ENCODE data around the gene INKA2.

INKA2 gene

DNA sequence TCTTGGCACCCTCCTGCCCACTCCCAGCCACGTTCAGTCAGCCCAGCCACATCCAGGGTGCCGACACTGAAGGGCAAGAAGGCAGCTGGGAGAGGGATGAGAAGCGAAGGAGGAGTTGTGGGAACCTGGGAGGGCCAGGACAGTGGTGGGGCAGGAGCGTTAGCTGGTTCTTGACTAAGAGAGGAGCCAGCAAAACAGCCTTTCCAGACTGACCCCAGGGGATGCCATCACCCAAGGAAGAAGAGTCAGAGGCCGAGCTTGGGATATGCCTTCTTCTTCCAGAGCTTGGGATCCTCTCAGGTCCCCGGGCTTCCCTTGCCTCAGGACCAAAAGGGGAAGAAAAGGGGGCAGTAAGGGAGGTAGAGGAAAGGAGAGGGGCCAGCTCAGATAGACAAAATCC lies 7.2 kb downstream of the INKA2 start:
- no peak for DNase-seq

GRCh38 chr1:111730706-111731105 lies 8.5 kb downstream of the INKA2 start:
- no peak for DNase-seq

GRCh38 chr1:111729946-111730681 lies 9.1 kb downstream of the INKA2 start:
- DNase-seq = no peak

GRCh38 chr1:111729271-111729921 lies 9.8 kb downstream of the INKA2 start:
- DNase-seq = no peak

DNA sequence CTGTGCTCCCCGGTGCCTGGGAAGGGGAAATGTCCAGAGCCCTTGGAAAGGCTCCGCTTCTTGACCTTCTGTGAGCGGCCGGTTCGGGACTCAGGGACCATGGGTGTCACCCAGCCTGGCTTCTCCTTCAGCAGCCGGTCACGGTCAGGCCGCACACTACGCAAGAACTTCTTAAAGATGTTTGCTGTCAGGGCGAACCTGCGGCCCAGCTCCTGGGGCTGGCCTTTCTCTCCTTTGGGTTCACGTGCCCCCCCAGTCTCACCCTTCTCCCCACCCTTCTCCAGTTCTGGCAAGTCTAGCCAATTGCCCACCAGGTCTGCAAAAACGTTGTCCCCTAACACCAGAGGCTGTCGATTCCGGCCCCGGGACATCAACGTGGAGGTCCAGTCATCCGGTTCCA lies 12.1 kb downstream of the INKA2 start:
- DNase-seq = no peak

- DNase-seq = no peak
These were observed 14.0 kb downstream of the INKA2 start for GRCh38 chr1:111725192-111725591.

- no peak for DNase-seq
These were observed 15.3 kb downstream of the INKA2 start for GRCh38 chr1:111723871-111724270.

GRCh38 chr1:111723091-111723806 lies 15.9 kb downstream of the INKA2 start:
- DNase-seq = no peak

DNA sequence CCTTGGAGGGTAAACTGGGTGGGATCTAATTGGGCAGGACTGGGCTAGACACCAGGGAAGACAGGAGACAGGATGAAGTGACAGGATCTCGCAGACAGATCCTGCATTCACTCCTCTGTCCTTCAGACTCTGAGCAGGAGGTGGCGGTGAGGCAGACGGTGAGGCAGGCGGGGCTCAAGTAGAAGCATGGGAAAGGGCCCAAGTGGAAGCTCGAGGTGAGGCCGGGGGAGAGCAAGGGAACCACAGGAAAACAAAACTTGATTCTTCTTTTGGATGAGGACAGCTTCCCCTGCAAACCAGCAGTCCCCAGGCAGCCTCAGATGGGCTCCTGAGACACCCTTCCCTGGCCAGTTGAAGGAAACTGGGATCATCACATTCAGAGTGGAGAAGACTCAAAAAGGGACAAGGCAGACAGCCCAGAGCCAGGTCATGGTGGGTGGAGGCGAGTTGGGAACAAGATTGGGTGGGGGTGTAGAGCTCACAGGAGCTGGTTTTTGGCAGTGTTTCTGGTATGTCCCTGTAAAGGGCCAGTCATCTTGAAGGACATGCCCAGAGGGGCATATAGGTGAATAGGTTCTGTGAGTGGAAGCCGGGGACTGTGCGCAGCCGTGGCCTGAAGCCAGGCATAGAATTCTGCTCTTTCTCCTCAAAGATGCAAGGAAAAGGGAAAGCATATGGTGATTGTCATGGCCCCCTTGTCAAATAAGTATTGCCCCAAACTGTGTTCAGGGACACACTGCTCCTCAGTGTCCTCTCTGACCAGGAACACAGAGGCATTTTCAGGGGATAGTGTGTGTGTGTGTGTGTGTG lies 18.0 kb downstream of the INKA2 start:
- no peak for DNase-seq

DNA sequence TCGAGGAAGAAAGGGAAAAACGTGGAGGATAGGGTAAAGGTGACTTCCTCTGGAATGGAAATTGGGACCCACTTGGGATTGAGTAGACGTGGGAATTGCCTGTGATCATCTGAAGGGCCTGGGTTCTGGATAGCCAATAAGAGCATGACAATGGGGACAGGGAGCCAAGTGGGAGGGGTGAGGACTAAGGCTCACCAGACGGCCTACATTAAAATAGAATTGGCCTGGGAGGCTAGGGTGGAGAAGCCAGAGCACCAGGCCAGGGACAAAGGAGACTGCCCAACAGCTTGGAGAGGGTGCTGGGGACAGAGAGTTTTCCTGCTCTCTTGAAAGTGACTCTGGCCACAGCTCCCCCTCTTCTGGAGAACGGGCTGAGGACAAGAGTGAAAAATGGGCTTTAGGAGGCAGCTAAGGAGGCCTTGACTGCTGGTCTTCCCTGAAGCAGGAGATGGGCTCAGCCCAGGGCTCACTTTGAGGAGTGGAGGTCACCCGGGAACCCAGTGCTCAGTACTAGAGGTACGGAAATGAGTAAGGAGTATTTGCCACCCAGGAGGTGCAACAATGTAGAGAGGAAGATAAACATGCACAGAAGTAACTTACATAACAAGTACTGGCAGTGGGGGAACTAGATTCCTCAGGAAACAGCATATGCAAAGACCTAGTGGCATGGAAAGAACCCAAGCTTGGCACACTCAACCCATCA lies 18.8 kb downstream of the INKA2 start:
- DNase-seq = no peak

GRCh38 chr1:111719674-111720132 lies 19.5 kb downstream of the INKA2 start:
- DNase-seq = no peak

GRCh38 chr1:111719135-111719534 lies 20.1 kb downstream of the INKA2 start:
- no peak for DNase-seq

DNA sequence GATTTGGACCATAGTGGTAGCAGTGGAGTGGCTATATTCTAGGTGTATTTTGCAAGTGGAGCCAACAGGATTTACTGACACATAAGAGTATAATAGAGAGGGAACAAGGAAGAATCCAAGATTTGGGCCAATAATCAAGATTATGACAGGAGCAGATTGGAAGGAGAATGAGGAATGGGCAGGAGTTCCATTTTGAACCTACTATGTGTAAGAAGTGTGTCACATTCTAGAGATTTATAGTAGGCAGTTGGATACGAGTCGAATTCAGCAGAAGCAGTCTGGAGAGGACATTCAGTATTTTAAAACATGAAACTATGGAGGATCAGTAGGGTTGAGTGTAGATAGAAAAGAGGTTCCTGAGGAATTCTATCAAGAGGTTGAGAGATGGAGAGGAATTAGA lies 21.7 kb downstream of the INKA2 start:
- no peak for DNase-seq

GRCh38 chr1:111716333-111716732 lies 22.9 kb downstream of the INKA2 start:
- DNase-seq = no peak

GRCh38 chr1:111709986-111710385 lies 29.2 kb downstream of the INKA2 start:
- no peak for DNase-seq

DNA sequence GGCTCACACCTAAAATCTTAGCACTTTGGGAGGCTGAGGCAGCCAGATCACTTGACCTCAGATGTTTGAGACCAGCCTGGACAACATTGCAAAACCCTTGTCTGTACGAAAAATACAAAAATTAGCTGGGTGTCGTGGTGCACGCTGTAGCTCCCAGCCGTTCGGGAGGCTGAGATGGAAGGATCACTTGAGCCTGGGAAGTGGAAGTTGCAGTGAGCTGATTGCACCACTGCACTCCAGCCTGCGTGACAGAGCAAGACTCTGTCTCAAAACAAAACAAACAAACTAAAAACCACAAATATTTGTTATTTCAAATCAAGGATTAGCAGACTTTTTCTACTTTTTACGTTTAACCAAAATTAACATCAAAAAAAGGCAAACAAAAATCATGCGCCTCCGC lies 31.3 kb downstream of the INKA2 start:
- DNase-seq = no peak

GRCh38 chr1:111706921-111707320 lies 32.3 kb downstream of the INKA2 start:
- DNase-seq = no peak

DNA sequence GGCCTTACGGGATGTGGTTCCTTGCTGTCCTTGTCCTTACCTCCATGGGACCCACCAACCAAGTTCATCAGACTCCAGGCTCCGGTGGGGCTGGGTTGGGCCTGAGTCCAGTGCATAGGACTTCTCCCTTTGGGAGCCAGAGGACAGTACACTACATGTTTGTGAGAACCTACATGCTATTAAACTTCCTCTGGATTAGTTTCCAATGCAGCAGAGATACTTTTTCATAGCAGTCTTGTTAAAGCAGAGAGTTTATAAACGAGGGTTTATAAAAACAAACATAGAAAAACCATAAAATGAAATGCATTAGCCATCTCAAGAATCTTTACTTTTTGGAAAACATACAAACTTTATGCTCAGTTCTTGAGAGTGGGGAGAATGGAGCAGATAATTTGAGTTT lies 33.4 kb downstream of the INKA2 start:
- DNase-seq = no peak

DNA sequence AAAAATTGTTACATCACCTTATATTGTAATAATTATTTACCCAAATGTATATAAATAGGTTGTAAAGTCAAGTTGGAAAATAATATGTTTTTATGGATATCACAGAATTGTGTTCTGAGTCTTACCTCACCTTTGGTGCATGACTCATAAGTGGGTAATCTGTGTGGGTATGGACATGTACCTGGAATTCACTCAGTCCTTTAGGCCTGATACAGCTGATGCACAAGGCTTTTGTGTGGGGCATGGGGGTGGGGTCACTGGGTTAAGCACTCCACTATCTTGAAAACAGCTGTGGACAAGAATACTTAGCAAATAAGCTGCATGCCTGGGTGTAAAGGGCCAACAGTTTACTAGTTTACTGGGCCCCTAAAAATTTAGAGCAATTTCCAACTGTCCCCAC lies 34.4 kb downstream of the INKA2 start:
- no peak for DNase-seq

- DNase-seq = no peak
These were observed 35.0 kb downstream of the INKA2 start for GRCh38 chr1:111704240-111704639.

DNA sequence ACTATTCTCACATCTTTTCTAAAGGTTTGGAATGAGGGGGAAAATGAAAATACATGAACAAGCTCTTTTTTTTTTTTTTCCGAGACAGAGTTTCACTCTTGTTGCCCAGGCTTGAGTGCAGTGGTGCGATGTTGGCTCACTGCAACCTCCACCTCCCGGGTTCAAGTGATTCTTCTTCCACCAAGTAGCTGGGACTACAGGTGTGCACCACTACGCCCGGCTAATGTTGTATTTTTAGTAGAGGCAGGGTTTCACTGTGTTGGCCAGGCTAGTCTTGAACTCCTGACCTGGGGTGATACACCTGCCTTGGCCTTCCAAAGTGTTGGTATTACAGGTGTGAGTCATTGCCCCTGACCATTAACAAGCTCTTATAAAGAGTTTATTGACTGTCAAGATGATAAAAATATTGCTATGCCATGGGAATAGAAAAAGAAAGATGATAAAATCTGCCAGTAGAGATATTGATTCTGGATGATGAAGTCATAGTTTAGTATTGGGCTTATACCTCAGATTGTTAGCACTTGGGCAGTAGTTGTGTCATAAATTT lies 36.6 kb downstream of the INKA2 start:
- DNase-seq = no peak

- DNase-seq = no peak
These were observed 39.9 kb downstream of the INKA2 start for GRCh38 chr1:111699268-111699667.
